GM19463 (cell line): ENCODE results near the gene SERPINB13.
"Not testable (repeated sequence)": the region's sequence is repeated elsewhere in the genome, so short reads cannot be mapped to it uniquely, and the experiment has no call there.

ENCODE experiments used
- ATAC-seq: cut with Tn5 transposase; IDR thresholded peaks from one replicate; pipeline ENCODE4 v1.9.1; 2021; ENCODE audit warnings: mild to moderate bottlenecking, moderate library complexity; ENCODE audit not compliant: unreplicated experiment

The SERPINB13 gene

GRCh38 chr18:63644694-63645093, 57.6 kb downstream of the SERPINB13 start:
- not testable (repeated sequence) for ATAC-seq

DNA sequence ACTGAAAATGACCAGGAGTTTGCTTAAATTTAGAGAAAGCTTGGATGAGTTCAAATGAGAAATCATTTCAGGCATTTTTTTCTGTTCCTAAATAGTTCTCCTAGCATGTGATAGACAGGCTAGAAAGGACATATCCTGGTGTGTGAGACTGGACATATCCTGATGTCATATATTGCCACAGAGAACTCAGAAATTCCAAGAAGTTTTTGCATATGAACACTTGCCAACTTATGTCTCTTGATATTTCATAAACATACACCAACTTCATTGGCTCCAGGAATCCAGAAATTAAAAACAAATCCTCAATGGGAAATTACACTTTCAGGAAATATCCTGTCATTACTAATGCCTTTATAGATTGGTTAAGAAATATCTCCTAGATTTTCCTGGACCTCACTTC, 59.8 kb downstream of the SERPINB13 start:
- ATAC-seq = no peak

- ATAC-seq = no peak
These were observed 61.1 kb downstream of the SERPINB13 start for GRCh38 chr18:63648241-63648640.
